Large intestine (tissue), 3 donors: ENCODE results near the gene UBE2G2. TPM values are rescaled to one million over a fixed set of nuclear protein-coding genes. Genes with fewer than 3 reads are reported as not detected.

Source experiments
- DNase-seq, 2 donors: peaks; one replicate each; pipeline versions ENCODE4 v3.0.0 to v3.0.0-alpha.2; 2013
- H3K27ac ChIP-seq: one replicate; pipeline ENCODE4 v1.5.1; 2013; ENCODE audit warnings: low read length
- H3K27me3 ChIP-seq: 2 replicates; pipeline ENCODE4 v1.6.1; 2013; ENCODE audit warnings: low read length; ENCODE audit not compliant: control insufficient read depth, insufficient read depth
- H3K36me3 ChIP-seq: 2 replicates; pipeline ENCODE4 v1.6.1; 2013; ENCODE audit warnings: low read length; ENCODE audit not compliant: control insufficient read depth, insufficient read depth
- H3K4me1 ChIP-seq: one replicate; pipeline ENCODE4 v1.6.1; 2013; ENCODE audit warnings: low read length; ENCODE audit not compliant: control insufficient read depth, insufficient read depth
- H3K4me3 ChIP-seq: one replicate; pipeline ENCODE4 v1.5.1; 2013; ENCODE audit warnings: low read length
- H3K9me3 ChIP-seq: one replicate; pipeline ENCODE4 v1.6.1; 2013; ENCODE audit warnings: mild to moderate bottlenecking, low read depth, low read length, moderate library complexity; ENCODE audit not compliant: control insufficient read depth
- WGBS: methylation state at CpG from one replicate; pipeline ENCODE4 v1.1.5; 2013; ENCODE audit warnings: low lambda C conversion rate; ENCODE audit not compliant: insufficient coverage; 5-methylcytosine and 5-hydroxymethylcytosine counted together
- polyA plus RNA-seq: library from polyadenylated mRNA; unstranded; fragments of 120-200 nt; gene quantifications from one replicate; pipeline ENCODE4 v1.2.1, GENCODE V29; 2013

Gene UBE2G2
- polyA plus RNA-seq, 1 donor, result 97.1 TPM

- Histone ChIP-seq H3K4me1 (no peaks in the 10 kb centered on the region), H3K36me3 (no peaks in the 10 kb centered on the region), H3K27me3 (peaks cover 2% of the 10 kb centered on the region), H3K27ac (no peak overlapping the region), H3K9me3 (peaks cover 30% of the 10 kb centered on the region), H3K4me3 (no peak overlapping the region)
- no CpG with 5 or more reads among the region's 8 CpGs for WGBS
- no peak for DNase-seq
Measured at GRCh38 chr21:44736291-44737004, 65.2 kb downstream of the UBE2G2 start.

DNA sequence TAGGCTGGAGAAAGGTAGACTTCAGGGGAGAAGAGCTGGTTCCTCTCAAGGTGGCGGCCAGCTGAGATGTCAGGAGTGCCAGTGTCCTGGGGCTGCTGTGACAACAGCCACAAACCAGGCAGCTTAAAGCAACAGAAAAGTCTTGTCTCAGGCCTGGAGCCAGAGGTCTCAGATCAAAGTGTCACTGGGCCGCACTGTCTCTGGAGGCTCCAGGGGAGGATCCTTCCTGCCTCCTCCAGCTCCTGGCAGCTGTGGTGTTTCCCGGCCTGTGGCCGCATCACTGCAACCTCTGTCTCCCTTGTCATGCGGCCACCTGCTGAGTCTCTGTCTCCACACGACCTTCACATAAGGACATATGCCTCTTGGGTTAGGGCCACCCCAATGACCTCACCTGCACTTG, 65.8 kb downstream of the UBE2G2 start:
- H3K4me3 ChIP-seq, result no peak overlapping the region
- H3K27me3 ChIP-seq, result peaks cover 2% of the 10 kb centered on the region
- peaks cover 30% of the 10 kb centered on the region for H3K9me3 ChIP-seq
- DNase-seq, result no peak
- no peak overlapping the region for H3K27ac ChIP-seq
- H3K36me3 ChIP-seq, result no peaks in the 10 kb centered on the region
- WGBS, result no CpG with 5 or more reads among the region's 6 CpGs
- H3K4me1 ChIP-seq, result no peaks in the 10 kb centered on the region

DNA sequence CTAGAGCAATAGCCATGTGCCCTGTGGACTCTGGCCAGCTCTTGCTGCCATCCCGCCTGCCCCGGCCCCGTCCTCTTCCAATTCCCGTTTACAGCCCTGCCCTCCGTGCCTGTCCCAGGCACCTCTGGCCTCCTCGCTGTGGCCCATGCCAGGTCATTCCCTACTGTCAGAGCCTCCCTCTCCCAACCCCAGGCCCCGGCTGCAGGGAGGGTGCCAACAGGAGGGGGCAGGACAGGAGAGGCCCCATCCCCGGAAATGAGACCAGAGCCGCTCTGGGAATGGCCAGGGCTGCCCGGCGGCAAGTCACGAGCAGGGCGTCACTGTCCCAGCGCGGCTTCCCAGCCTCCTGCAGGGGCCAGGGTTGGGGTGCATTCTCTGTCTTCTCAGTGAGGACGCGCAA, 66.8 kb downstream of the UBE2G2 start:
- Histone ChIP-seq H3K4me3 (no peak overlapping the region), H3K4me1 (no peaks in the 10 kb centered on the region), H3K27me3 (peaks cover 2% of the 10 kb centered on the region), H3K27ac (no peak overlapping the region), H3K36me3 (no peaks in the 10 kb centered on the region), H3K9me3 (peaks cover 28% of the 10 kb centered on the region)
- no peak for DNase-seq
- WGBS, result no CpG with 5 or more reads among the region's 17 CpGs

GRCh38 chr21:44734026-44734745, 67.4 kb downstream of the UBE2G2 start:
- H3K9me3 ChIP-seq, result peaks cover 28% of the 10 kb centered on the region
- H3K4me1 ChIP-seq, result no peaks in the 10 kb centered on the region
- no peak overlapping the region for H3K4me3 ChIP-seq
- H3K36me3 ChIP-seq, result no peaks in the 10 kb centered on the region
- no peak overlapping the region for H3K27ac ChIP-seq
- WGBS, result no CpG with 5 or more reads among the region's 21 CpGs
- no peak for DNase-seq
- peaks cover 2% of the 10 kb centered on the region for H3K27me3 ChIP-seq

GRCh38 chr21:44732956-44733355, 68.7 kb downstream of the UBE2G2 start:
- H3K27ac ChIP-seq, result no peak overlapping the region
- WGBS, result no CpG with 5 or more reads among the region's 11 CpGs
- no peaks in the 10 kb centered on the region for H3K4me1 ChIP-seq
- H3K36me3 ChIP-seq, result no peaks in the 10 kb centered on the region
- H3K4me3 ChIP-seq, result no peak overlapping the region
- peaks cover 23% of the 10 kb centered on the region for H3K9me3 ChIP-seq
- DNase-seq, result no peak
- peaks cover 2% of the 10 kb centered on the region for H3K27me3 ChIP-seq

- no peak overlapping the region for H3K4me3 ChIP-seq
- no peak for DNase-seq
- no CpG with 5 or more reads among the region's 10 CpGs for WGBS
- no peaks in the 10 kb centered on the region for H3K4me1 ChIP-seq
- H3K27ac ChIP-seq, result no peak overlapping the region
- H3K27me3 ChIP-seq, result peaks cover 2% of the 10 kb centered on the region
- peaks cover 21% of the 10 kb centered on the region for H3K9me3 ChIP-seq
- H3K36me3 ChIP-seq, result no peaks in the 10 kb centered on the region
Measured at GRCh38 chr21:44732263-44732662, 69.4 kb downstream of the UBE2G2 start.

- DNase-seq, result no peak
- H3K9me3 ChIP-seq, result peaks cover 10% of the 10 kb centered on the region
- no peaks in the 10 kb centered on the region for H3K4me1 ChIP-seq
- no peak overlapping the region for H3K4me3 ChIP-seq
- no peaks in the 10 kb centered on the region for H3K36me3 ChIP-seq
- no peak overlapping the region for H3K27ac ChIP-seq
- H3K27me3 ChIP-seq, result peaks cover 11% of the 10 kb centered on the region
- 72% methylated on average over 2 of the region's 9 CpGs for WGBS
Measured at GRCh38 chr21:44730951-44731579, 70.6 kb downstream of the UBE2G2 start.

DNA sequence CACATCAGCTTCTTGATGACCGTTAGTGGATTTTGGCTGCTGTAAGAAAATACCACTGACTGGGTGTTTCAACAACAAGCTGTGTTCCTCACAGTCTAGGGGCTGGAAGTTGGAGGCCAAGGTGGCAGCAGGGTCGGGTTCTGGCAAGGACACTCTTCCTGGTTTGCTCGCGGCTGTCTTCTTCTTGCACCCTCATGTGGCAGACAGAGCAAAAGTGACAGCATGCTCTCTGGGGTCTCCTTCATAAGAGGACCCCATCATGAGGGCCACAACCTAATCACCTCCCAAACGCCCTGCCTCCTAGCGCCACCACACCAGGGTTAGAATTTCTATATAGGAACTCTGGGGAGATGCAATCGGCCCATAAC, 71.6 kb downstream of the UBE2G2 start:
- Histone ChIP-seq H3K27me3 (peaks cover 15% of the 10 kb centered on the region), H3K9me3 (peaks cover 6% of the 10 kb centered on the region), H3K4me1 (no peaks in the 10 kb centered on the region), H3K27ac (no peak overlapping the region), H3K36me3 (no peaks in the 10 kb centered on the region), H3K4me3 (no peak overlapping the region)
- WGBS, result no CpG with 5 or more reads among the region's 7 CpGs
- no peak for DNase-seq

- Histone ChIP-seq H3K27ac (no peak overlapping the region), H3K27me3 (peaks cover 18% of the 10 kb centered on the region), H3K4me1 (no peaks in the 10 kb centered on the region), H3K9me3 (peaks cover 3% of the 10 kb centered on the region), H3K36me3 (no peaks in the 10 kb centered on the region), H3K4me3 (no peak overlapping the region)
- WGBS, result no CpG with 5 or more reads among the region's 23 CpGs
- no peak for DNase-seq
Measured at GRCh38 chr21:44729336-44730027, 72.1 kb downstream of the UBE2G2 start.

DNA sequence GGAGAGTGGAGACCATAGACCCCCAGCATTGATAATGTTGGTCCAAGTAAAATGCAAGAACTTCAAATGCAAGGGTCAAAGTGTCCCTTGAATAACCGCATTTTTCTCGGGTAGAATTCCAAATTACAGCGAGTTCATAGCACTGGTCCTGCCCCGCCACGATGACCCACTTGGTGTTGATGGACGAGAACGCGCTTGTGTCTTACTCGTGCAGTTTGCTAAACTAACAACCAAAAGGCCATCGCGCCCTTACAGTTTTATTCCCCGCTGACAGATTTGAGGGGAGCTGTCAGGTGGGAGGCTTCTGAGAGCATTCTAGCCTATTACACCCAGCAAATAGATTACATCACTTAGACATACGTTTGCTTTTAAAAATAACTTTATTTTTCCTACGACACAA, 72.9 kb downstream of the UBE2G2 start:
- Histone ChIP-seq H3K4me3 (no peak overlapping the region), H3K4me1 (no peaks in the 10 kb centered on the region), H3K36me3 (no peaks in the 10 kb centered on the region), H3K27me3 (peaks cover 23% of the 10 kb centered on the region), H3K9me3 (peaks cover 3% of the 10 kb centered on the region), H3K27ac (no peak overlapping the region)
- DNase-seq, result no peak
- WGBS, result no CpG with 5 or more reads among the region's 14 CpGs
